Upper lobe of left lung (tissue), 6 donors: ENCODE measurements around the gene TRPM2. TPM values are rescaled to one million over a fixed set of nuclear protein-coding genes. Genes with fewer than 3 reads are reported as not detected.
"Not testable (repeated sequence)": the region's sequence is repeated elsewhere in the genome, so short reads cannot be mapped to it uniquely, and the experiment has no call there.

Source experiments
- ATAC-seq, 2 donors: fragments of 200-7000 bp; cut with Tn5 transposase; one replicate each; pipeline ENCODE4 v1.9.1; 2022; ENCODE audit warnings: mild to moderate bottlenecking in 2 of 2, moderate library complexity in 2 of 2; ENCODE audit not compliant: low FRiP score in 2 of 2
- DNase-seq, 2 donors: peaks; one replicate each; pipeline ENCODE4 v3.0.0-alpha.2; 2019 to 2020
- H3K27ac ChIP-seq, 4 donors: fragments of 200-600 bp; sonication (generic); one replicate each; pipeline ENCODE4 v1.5.1; 2016 to 2019
- H3K27me3 ChIP-seq, 4 donors: fragments of 200-600 bp; sonication (generic); one replicate each; pipeline ENCODE4 v1.5.1; 2017 to 2019
- H3K36me3 ChIP-seq, 4 donors: fragments of 200-600 bp; sonication (generic); one replicate each; pipeline ENCODE4 v1.5.1; 2016 to 2019
- H3K4me1 ChIP-seq, 4 donors: fragments of 200-600 bp; sonication (generic); one replicate each; pipeline ENCODE4 v1.5.1; 2018 to 2019
- H3K4me3 ChIP-seq, 4 donors: fragments of 200-600 bp; sonication (generic); one replicate each; pipeline ENCODE4 v1.5.1; 2017 to 2019; ENCODE audit warnings: mild to moderate bottlenecking in 2 of 4, moderate library complexity in 1 of 4
- H3K9me3 ChIP-seq, 4 donors: fragments of 200-600 bp; sonication (generic); one replicate each; pipeline ENCODE4 v1.5.1; 2018 to 2019
- CTCF ChIP-seq, 6 experiments: fragments of 450-650 bp in 4 of 6; fragments of 200-600 bp in 2 of 6; sonication (generic) in 2 of 6; IDR thresholded peaks; one replicate each; pipeline ENCODE4 v1.5.1; 2016 to 2019; ENCODE audit warnings: antibody characterized with exemption in 6 of 6
- EP300 ChIP-seq, 4 donors: sonication (generic); formaldehyde crosslinking; IDR thresholded peaks; one replicate each; pipeline ENCODE4 v1.5.1; 2017; ENCODE audit warnings: antibody characterized with exemption in 4 of 4, control low read depth in 2 of 4
- POLR2A ChIP-seq, 4 donors: fragments of 450-650 bp; IDR thresholded peaks; one replicate each; pipeline ENCODE4 v1.5.1; 2016 to 2017; ENCODE audit warnings: antibody characterized with exemption in 4 of 4, mild to moderate bottlenecking in 2 of 4
- POLR2AphosphoS5 ChIP-seq, 2 donors: sonication (generic); formaldehyde crosslinking; IDR thresholded peaks; one replicate each; pipeline ENCODE4 v1.5.1; 2017; ENCODE audit warnings: antibody characterized with exemption in 2 of 2
- WGBS, 2 donors: methylation state at CpG; one replicate each; pipeline ENCODE4 v1.1.5; 2017 to 2018; 5-methylcytosine and 5-hydroxymethylcytosine counted together
- total RNA-seq, 6 donors: library from RNA; depleted of rRNA in 4 of 6; stranded (reverse); fragments of >200 nt in 4 of 6; gene quantifications; one replicate each; pipeline versions ENCODE4 v1.1.0 to v1.2.1, GENCODE V29; 2016 to 2021
- donor health status: DM: no; HTN: no; CAD: no; lungs with moderate emphysema.
- donor health status: DM: no; HTN: yes; CAD: no; lungs with severe emphysema.

The TRPM2 gene
- total RNA-seq, 6 donors from 2014 or later = 2.2 to 37.7 (median 12.7) TPM

DNA sequence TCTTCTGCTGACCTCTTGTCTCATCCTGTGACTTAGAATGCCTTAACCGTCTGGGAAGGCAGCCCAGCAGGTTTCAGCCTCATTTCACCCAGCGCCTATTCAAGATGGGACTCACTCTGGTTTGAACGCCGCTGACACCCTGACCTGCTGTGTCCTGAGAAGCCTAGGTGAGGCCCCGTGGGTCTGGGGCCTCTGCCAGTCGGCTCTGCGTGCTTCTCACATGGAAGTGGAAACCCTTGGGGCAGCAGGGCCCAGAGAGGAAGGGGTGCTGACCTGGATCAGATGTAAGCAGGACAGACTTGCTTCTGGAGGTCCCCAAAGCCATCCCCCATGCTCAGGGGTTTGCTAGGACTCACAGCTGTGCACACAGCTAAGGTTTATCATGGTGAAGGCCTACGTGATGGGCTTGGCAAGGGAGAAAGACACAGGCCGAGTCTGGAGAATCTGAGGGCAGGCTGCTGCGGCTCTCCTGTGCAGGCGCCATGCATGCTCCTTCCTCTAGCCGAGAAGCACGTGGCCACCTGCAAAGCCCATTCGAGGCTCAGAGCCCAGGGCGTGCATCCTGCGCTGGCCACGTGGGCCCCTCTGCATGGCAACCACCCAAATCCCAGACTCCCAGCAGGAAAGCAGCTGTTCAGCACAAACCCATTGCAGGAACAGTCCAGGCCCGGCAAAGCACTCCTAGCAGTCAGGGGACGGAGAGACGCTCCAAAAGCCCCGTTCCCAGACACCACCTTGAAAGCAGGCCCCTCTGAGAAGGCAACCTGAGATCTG, 3.8 kb downstream of the TRPM2 start:
- H3K9me3 ChIP-seq = no peaks in the 10 kb centered on the region
- H3K4me3 ChIP-seq = no peak overlapping the region
- 86 to 90% methylated on average over 8 to 21 of the region's 21 CpGs for WGBS, 2 donors
- H3K27ac ChIP-seq = no peak overlapping the region
- TF ChIP-seq POLR2AphosphoS5 (IDR thresholded peaks at IDR 0.05) = no peak
- no peak for TF ChIP-seq POLR2A (IDR thresholded peaks at IDR 0.05)
- no peak for TF ChIP-seq CTCF (IDR thresholded peaks at IDR 0.05)
- TF ChIP-seq EP300 (IDR thresholded peaks at IDR 0.05) = no peak
- peaks cover 0 to 19% (median 16%) of the 10 kb centered on the region in 4 donors for H3K4me1 ChIP-seq
- ATAC-seq (no peak), DNase-seq (no peak)
- H3K27me3 ChIP-seq = no peaks in the 10 kb centered on the region
- H3K36me3 ChIP-seq = no peaks in the 10 kb centered on the region

GRCh38 chr21:44359396-44359795, 6.0 kb downstream of the TRPM2 start:
- ATAC-seq (no peak), DNase-seq (no peak)
- H3K4me3 ChIP-seq = no peak overlapping the region
- 67 to 79% methylated on average over 8 of the region's 8 CpGs for WGBS, 2 donors
- H3K9me3 ChIP-seq = peaks cover 0 to 5% (median 0%) of the 10 kb centered on the region in 4 donors
- peaks cover 0 to 6% (median 0%) of the 10 kb centered on the region in 4 donors for H3K4me1 ChIP-seq
- TF ChIP-seq CTCF (IDR thresholded peaks at IDR 0.05) (no peak), POLR2AphosphoS5 (IDR thresholded peaks at IDR 0.05) (no peak), EP300 (IDR thresholded peaks at IDR 0.05) (no peak), POLR2A (IDR thresholded peaks at IDR 0.05) (no peak)
- H3K36me3 ChIP-seq = no peaks in the 10 kb centered on the region
- no peak overlapping the region for H3K27ac ChIP-seq
- H3K27me3 ChIP-seq = no peaks in the 10 kb centered on the region

DNA sequence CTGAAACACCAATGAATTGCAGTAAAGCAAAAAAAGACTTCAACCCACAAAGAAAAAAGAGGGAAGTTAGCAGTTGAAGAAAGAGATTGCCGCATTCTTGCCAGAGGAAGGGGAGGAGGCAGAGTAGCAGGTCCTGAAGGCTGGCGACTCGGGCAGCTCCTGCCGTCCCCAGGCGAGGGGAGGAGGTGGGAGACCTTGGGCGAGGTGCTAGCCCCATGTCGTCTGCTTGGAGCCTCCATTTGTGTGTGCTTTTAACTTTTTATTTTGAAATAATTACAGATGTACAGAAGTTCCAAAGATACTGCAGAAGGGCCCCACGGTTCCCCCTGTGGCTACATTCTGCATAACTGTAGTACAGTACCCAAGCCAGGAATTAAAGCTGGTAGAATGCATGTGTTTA, 6.7 kb downstream of the TRPM2 start:
- 38 to 54% methylated on average over 8 of the region's 8 CpGs for WGBS, 2 donors
- TF ChIP-seq POLR2A (IDR thresholded peaks at IDR 0.05) (no peak), CTCF (IDR thresholded peaks at IDR 0.05) (no peak), POLR2AphosphoS5 (IDR thresholded peaks at IDR 0.05) (no peak), EP300 (IDR thresholded peaks at IDR 0.05) (no peak)
- ATAC-seq (peak; percentile 46 to 55), DNase-seq (peak in 1 of 2 donors; percentile 61)
- peaks cover 0 to 5% (median 0%) of the 10 kb centered on the region in 4 donors for H3K9me3 ChIP-seq
- H3K36me3 ChIP-seq = no peaks in the 10 kb centered on the region
- peak overlapping the region in 1 of 4 donors; percentile 41 for H3K27ac ChIP-seq
- H3K4me1 ChIP-seq = no peaks in the 10 kb centered on the region
- no peaks in the 10 kb centered on the region for H3K27me3 ChIP-seq
- H3K4me3 ChIP-seq = no peak overlapping the region

- DNase-seq, H3K9me3 ChIP-seq, ATAC-seq, H3K4me1 ChIP-seq, H3K27ac ChIP-seq, H3K36me3 ChIP-seq, H3K4me3 ChIP-seq, H3K27me3 ChIP-seq: not testable (repeated sequence)
- WGBS, 2 donors = 91 to 95% methylated on average over 5 of the region's 5 CpGs
Measured at GRCh38 chr21:44361903-44362302, 8.5 kb downstream of the TRPM2 start.

- Histone ChIP-seq H3K27ac (no peak overlapping the region), H3K27me3 (no peaks in the 10 kb centered on the region), H3K4me1 (no peaks in the 10 kb centered on the region), H3K9me3 (peaks cover 0 to 5% (median 0%) of the 10 kb centered on the region in 4 donors), H3K4me3 (no peak overlapping the region), H3K36me3 (no peaks in the 10 kb centered on the region)
- ATAC-seq (no peak), DNase-seq (no peak)
- TF ChIP-seq CTCF (IDR thresholded peaks at IDR 0.05) (no peak), POLR2AphosphoS5 (IDR thresholded peaks at IDR 0.05) (no peak), POLR2A (IDR thresholded peaks at IDR 0.05) (no peak), EP300 (IDR thresholded peaks at IDR 0.05) (no peak)
- 93 to 100% methylated on average over 1 of the region's 1 CpG for WGBS, 2 donors
Measured at GRCh38 chr21:44363278-44363677, 9.9 kb downstream of the TRPM2 start.
